ENCODE results near the gene BPIFB3.

GRCh38 chr20:33024609-33025317 is 28.9 kb upstream of the BPIFB3 start:
- TF ChIP-seq, protein P1, sequence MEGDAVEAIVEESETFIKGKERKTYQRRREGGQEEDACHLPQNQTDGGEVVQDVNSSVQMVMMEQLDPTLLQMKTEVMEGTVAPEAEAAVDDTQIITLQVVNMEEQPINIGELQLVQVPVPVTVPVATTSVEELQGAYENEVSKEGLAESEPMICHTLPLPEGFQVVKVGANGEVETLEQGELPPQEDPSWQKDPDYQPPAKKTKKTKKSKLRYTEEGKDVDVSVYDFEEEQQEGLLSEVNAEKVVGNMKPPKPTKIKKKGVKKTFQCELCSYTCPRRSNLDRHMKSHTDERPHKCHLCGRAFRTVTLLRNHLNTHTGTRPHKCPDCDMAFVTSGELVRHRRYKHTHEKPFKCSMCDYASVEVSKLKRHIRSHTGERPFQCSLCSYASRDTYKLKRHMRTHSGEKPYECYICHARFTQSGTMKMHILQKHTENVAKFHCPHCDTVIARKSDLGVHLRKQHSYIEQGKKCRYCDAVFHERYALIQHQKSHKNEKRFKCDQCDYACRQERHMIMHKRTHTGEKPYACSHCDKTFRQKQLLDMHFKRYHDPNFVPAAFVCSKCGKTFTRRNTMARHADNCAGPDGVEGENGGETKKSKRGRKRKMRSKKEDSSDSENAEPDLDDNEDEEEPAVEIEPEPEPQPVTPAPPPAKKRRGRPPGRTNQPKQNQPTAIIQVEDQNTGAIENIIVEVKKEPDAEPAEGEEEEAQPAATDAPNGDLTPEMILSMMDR (conservative IDR thresholded peaks at IDR 0.05): no peak
- no peak for TF ChIP-seq ZFX (IDR thresholded peaks at IDR 0.05)
